ENCODE data around the gene PPP1R9B. TPM values are rescaled to one million over a fixed set of nuclear protein-coding genes. Genes with fewer than 3 reads are reported as not detected.

The PPP1R9B gene
- total and polyA plus RNA-seq, 2 experiments from 2014 or later, result 5.1 to 26.2 TPM

DNA sequence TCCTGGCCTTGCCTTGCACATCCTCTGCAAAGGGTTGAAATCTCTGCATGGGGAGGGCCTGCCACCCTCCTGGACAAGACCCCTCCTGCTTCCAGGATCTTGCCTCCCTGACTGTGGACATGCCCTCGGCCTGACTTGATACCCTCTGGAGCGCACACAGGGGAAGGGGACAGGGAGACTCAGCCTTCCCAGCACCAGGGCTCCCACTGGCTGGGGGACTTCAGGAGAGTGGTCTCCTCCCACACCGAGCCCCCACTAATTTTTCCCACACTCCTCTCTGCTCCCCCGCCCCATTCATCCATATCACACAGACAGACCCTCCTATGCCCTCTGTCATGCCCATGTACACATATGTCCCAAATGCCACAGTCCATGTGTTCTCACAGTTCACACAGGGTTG, 29.6 kb upstream of the PPP1R9B start:
- H3K4me2 ChIP-seq, result no peak overlapping the region
- peaks cover 38% of the 10 kb centered on the region for H3K4me1 ChIP-seq (ENCODE audit: insufficient read depth)
- H3K9me3 ChIP-seq (ENCODE audit: low read depth), result no peaks in the 10 kb centered on the region
- no peaks in the 10 kb centered on the region for H3K36me3 ChIP-seq (replicated peaks; ENCODE audit: insufficient read depth, low read depth)
- H2AFZ ChIP-seq, result no peak overlapping the region
- no peak overlapping the region for H3K27ac ChIP-seq
- H3K4me3 ChIP-seq, result no peak overlapping the region
- TF ChIP-seq CTCF (IDR thresholded peaks at IDR 0.05; ENCODE audit: poor library complexity) (no peak), EZH2 (IDR thresholded peaks at IDR 0.05; ENCODE audit: borderline replicate concordance) (no peak), EZH2phosphoT487 (IDR thresholded peaks at IDR 0.05; ENCODE audit: low read depth, severe bottlenecking, unreplicated experiment) (no peak)
- H3K27me3 ChIP-seq, result no peaks in the 10 kb centered on the region
- no peaks in the 10 kb centered on the region for H3K79me2 ChIP-seq
- H4K20me1 ChIP-seq (ENCODE audit: insufficient read depth, poor library complexity, severe bottlenecking), result no peaks in the 10 kb centered on the region
- WGBS (ENCODE audit: low lambda C conversion rate, missing lambda C conversion rate), result 95% methylated on average over 4 of the region's 4 CpGs
- no peak for DNase-seq (ENCODE audit: low spot score)
- no peaks in the 10 kb centered on the region for H3K9me2 ChIP-seq (replicated peaks; ENCODE audit: insufficient read depth)

GRCh38 chr17:50177983-50178834, 27.7 kb upstream of the PPP1R9B start:
- Histone ChIP-seq H3K36me3 (replicated peaks; ENCODE audit: insufficient read depth, low read depth) (no peaks in the 10 kb centered on the region), H3K27me3 (no peaks in the 10 kb centered on the region), H3K4me3 (no peak overlapping the region), H3K27ac (peak overlapping the region; percentile 93), H3K9me2 (replicated peaks; ENCODE audit: insufficient read depth) (no peaks in the 10 kb centered on the region), H3K9me3 (ENCODE audit: low read depth) (no peaks in the 10 kb centered on the region), H3K4me2 (peak overlapping the region; percentile 50), H4K20me1 (ENCODE audit: insufficient read depth, poor library complexity, severe bottlenecking) (no peaks in the 10 kb centered on the region), H3K4me1 (ENCODE audit: insufficient read depth) (peaks cover 39% of the 10 kb centered on the region), H2AFZ (no peak overlapping the region), H3K79me2 (no peaks in the 10 kb centered on the region)
- DNase-seq (ENCODE audit: low spot score), result peak; percentile 91
- WGBS (ENCODE audit: low lambda C conversion rate, missing lambda C conversion rate), result 5% methylated on average over 20 of the region's 22 CpGs
- TF ChIP-seq EZH2phosphoT487 (IDR thresholded peaks at IDR 0.05; ENCODE audit: low read depth, severe bottlenecking, unreplicated experiment), result no peak
- TF ChIP-seq CTCF (IDR thresholded peaks at IDR 0.05; ENCODE audit: poor library complexity), result peak; percentile 55

GRCh38 chr17:50177476-50177875, 27.0 kb upstream of the PPP1R9B start:
- Histone ChIP-seq H2AFZ (no peak overlapping the region), H3K4me2 (peak overlapping the region; percentile 50)

More at GRCh38 chr17:50177476-50177875, 27.0 kb upstream of the PPP1R9B start:
- no peak for TF ChIP-seq EZH2 (IDR thresholded peaks at IDR 0.05; ENCODE audit: borderline replicate concordance)
- TF ChIP-seq CTCF (IDR thresholded peaks at IDR 0.05; ENCODE audit: poor library complexity), result no peak
- no peak for TF ChIP-seq EZH2phosphoT487 (IDR thresholded peaks at IDR 0.05; ENCODE audit: low read depth, severe bottlenecking, unreplicated experiment)
- H3K36me3 ChIP-seq (replicated peaks; ENCODE audit: insufficient read depth, low read depth), result no peaks in the 10 kb centered on the region
- H4K20me1 ChIP-seq (ENCODE audit: insufficient read depth, poor library complexity, severe bottlenecking), result no peaks in the 10 kb centered on the region
- peak overlapping the region; percentile 93 for H3K27ac ChIP-seq
- DNase-seq (ENCODE audit: low spot score), result no peak
- H3K9me3 ChIP-seq (ENCODE audit: low read depth), result no peaks in the 10 kb centered on the region
- 90% methylated on average over 10 of the region's 10 CpGs for WGBS (ENCODE audit: low lambda C conversion rate, missing lambda C conversion rate)
- H3K4me1 ChIP-seq (ENCODE audit: insufficient read depth), result peaks cover 47% of the 10 kb centered on the region
- H3K4me3 ChIP-seq, result no peak overlapping the region
- H3K9me2 ChIP-seq (replicated peaks; ENCODE audit: insufficient read depth), result no peaks in the 10 kb centered on the region
- H3K27me3 ChIP-seq, result no peaks in the 10 kb centered on the region
- H3K79me2 ChIP-seq, result no peaks in the 10 kb centered on the region

Measured in hepatocyte (in vitro differentiated cells).